GM23338 (cell line): ENCODE data around the gene NUDT5. TPM values are rescaled to one million over a fixed set of nuclear protein-coding genes. Genes with fewer than 3 reads are reported as not detected.

Experiments
- ATAC-seq: fragments of 200-7000 bp; cut with Tn5 transposase; 3 replicates; pipeline ENCODE4 v1.9.1; 2020
- DNase-seq: peaks from one replicate; pipeline ENCODE4 v3.0.0-alpha.2; 2015; ENCODE audit warnings: low spot score
- H2AFZ ChIP-seq: fragments of 200-600 bp; sonication (generic); 2 replicates; pipeline ENCODE4 v1.8.0; 2016; ENCODE audit warnings: antibody characterized with exemption, mild to moderate bottlenecking, moderate library complexity
- H3F3A ChIP-seq: fragments of 200-600 bp; sonication (generic); replicated peaks from 2 replicates; pipeline ENCODE4 v1.8.0; 2017; ENCODE audit warnings: antibody characterized with exemption, mixed run types, low read depth
- H3K27ac ChIP-seq: fragments of 200-600 bp; sonication (generic); 2 replicates; pipeline ENCODE4 v1.6.1; 2016; ENCODE audit warnings: low read depth
- H3K27me3 ChIP-seq: fragments of 200-600 bp; sonication (generic); 2 replicates; pipeline ENCODE4 v1.8.0; 2016; ENCODE audit warnings: mild to moderate bottlenecking, mixed run types, moderate library complexity; ENCODE audit not compliant: insufficient read depth
- H3K36me3 ChIP-seq: fragments of 200-600 bp; sonication (generic); 2 replicates; pipeline ENCODE4 v1.8.0; 2016; ENCODE audit warnings: mild to moderate bottlenecking; ENCODE audit not compliant: insufficient read depth
- H3K4me1 ChIP-seq: fragments of 200-600 bp; sonication (generic); 2 replicates; pipeline ENCODE4 v1.8.0; 2016; ENCODE audit warnings: mild to moderate bottlenecking, moderate library complexity; ENCODE audit not compliant: insufficient read depth
- H3K4me2 ChIP-seq: fragments of 200-600 bp; sonication (generic); 2 replicates; pipeline ENCODE4 v1.7.1; 2017; ENCODE audit warnings: mixed run types
- H3K4me3 ChIP-seq: fragments of 200-600 bp; sonication (generic); 2 replicates; pipeline ENCODE4 v1.6.1; 2016; ENCODE audit warnings: mixed run types
- H3K79me2 ChIP-seq: fragments of 200-600 bp; sonication (generic); replicated peaks from 2 replicates; pipeline ENCODE4 v1.8.0; 2017; ENCODE audit warnings: mild to moderate bottlenecking; ENCODE audit not compliant: insufficient read depth
- H3K9me2 ChIP-seq: fragments of 200-600 bp; sonication (generic); 2 replicates; pipeline ENCODE4 v1.8.0; 2017; ENCODE audit not compliant: insufficient read depth
- H4K20me1 ChIP-seq: fragments of 200-600 bp; sonication (generic); replicated peaks from 2 replicates; pipeline ENCODE4 v1.8.0; 2017; ENCODE audit warnings: mild to moderate bottlenecking; ENCODE audit not compliant: insufficient read depth
- H3K27ac Mint-ChIP-seq: 2 replicates; pipeline ENCODE4 v1.8.0; 2020; ENCODE audit warnings: inconsistent platforms, mild to moderate bottlenecking, moderate library complexity, mixed read lengths
- H3K27me3 Mint-ChIP-seq: 3 replicates; pipeline ENCODE4 v1.8.0; 2022; ENCODE audit warnings: low read depth, mild to moderate bottlenecking, moderate library complexity, mixed read lengths, inconsistent platforms; ENCODE audit not compliant: insufficient read depth, poor library complexity
- H3K36me3 Mint-ChIP-seq: 3 replicates; pipeline ENCODE4 v1.8.0; 2021; ENCODE audit warnings: low read depth, mild to moderate bottlenecking, inconsistent platforms, moderate library complexity, mixed read lengths
- H3K4me1 Mint-ChIP-seq: 3 replicates; pipeline ENCODE4 v1.8.0; 2020; ENCODE audit warnings: mild to moderate bottlenecking, inconsistent platforms, mixed read lengths
- H3K4me3 Mint-ChIP-seq: 3 replicates; pipeline ENCODE4 v1.8.0; 2021; ENCODE audit warnings: moderate library complexity, mild to moderate bottlenecking, inconsistent platforms, mixed read lengths
- H3K9me3 Mint-ChIP-seq: 3 replicates; pipeline ENCODE4 v1.8.0; 2020; ENCODE audit warnings: moderate library complexity, mild to moderate bottlenecking, inconsistent platforms, mixed read lengths
- CREB1 ChIP-seq: fragments of 250-450 bp; sonication (Bioruptor Pico); IDR thresholded peaks from 2 replicates; pipeline ENCODE4 v1.5.0; 2020; ENCODE audit warnings: low read depth, mild to moderate bottlenecking, moderate library complexity
- EZH2 ChIP-seq: fragments of 200-600 bp; sonication (generic); IDR thresholded peaks from one replicate; pipeline ENCODE4 v1.8.0; 2017; ENCODE audit warnings: antibody characterized with exemption, mild to moderate bottlenecking, low read depth; ENCODE audit not compliant: unreplicated experiment
- EZH2phosphoT487 ChIP-seq: fragments of 200-600 bp; sonication (generic); IDR thresholded peaks from one replicate; pipeline ENCODE4 v1.8.1; 2018; ENCODE audit warnings: antibody characterized with exemption; ENCODE audit not compliant: unreplicated experiment
- JUNB ChIP-seq: IDR thresholded peaks from one replicate; pipeline ENCODE4 v1.6.1; 2016; ENCODE audit warnings: antibody characterized with exemption; ENCODE audit not compliant: unreplicated experiment
- NANOG ChIP-seq: IDR thresholded peaks from 2 replicates; pipeline ENCODE4 v1.6.1; 2016; ENCODE audit warnings: antibody characterized with exemption, borderline replicate concordance
- POLR2AphosphoS5 ChIP-seq: IDR thresholded peaks from 2 replicates; pipeline ENCODE4 v1.6.1; 2016; ENCODE audit warnings: antibody characterized with exemption, low read depth
- ZNF114 ChIP-seq: fragments of 250-450 bp; sonication (Bioruptor Pico); IDR thresholded peaks from 2 replicates; pipeline ENCODE4 v1.5.0; 2020; ENCODE audit warnings: mild to moderate bottlenecking, moderate library complexity
- polyA plus RNA-seq: library from polyadenylated mRNA; unstranded; fragments of >200 nt; fragmentation: Nextera tagmentation; extraction: Ambion mirVana; gene quantifications from 2 replicates; pipeline ENCODE4 v1.2.1, GENCODE V29; 2016
- total RNA-seq: library from RNA; depleted of rRNA; stranded (reverse); fragments of >200 nt; shearing (Covaris generic); gene quantifications from 2 replicates; pipeline ENCODE4 v1.2.3, GENCODE V29; 2014
- TF ChIP-seq, protein P1 (sequence below): fragments of 250-450 bp; sonication (Bioruptor Pico); IDR thresholded peaks from 2 replicates; pipeline ENCODE4 v1.5.0; 2020; ENCODE audit warnings: mild to moderate bottlenecking, moderate library complexity
- TF ChIP-seq, protein P2 (sequence below), 2 experiments: fragments of 200-600 bp in 1 of 2; sonication (generic) in 1 of 2; conservative IDR thresholded peaks; 2 replicates each; pipeline versions ENCODE4 v1.5.1 to v1.6.1; 2016 to 2017; ENCODE audit warnings: antibody characterized with exemption in 2 of 2, low read depth in 2 of 2, mild to moderate bottlenecking in 2 of 2, moderate library complexity in 1 of 2
- TF ChIP-seq, protein P3 (sequence below): IDR thresholded peaks from 2 replicates; pipeline ENCODE4 v1.6.1; 2016; ENCODE audit warnings: antibody characterized with exemption

The NUDT5 gene
- total and polyA plus RNA-seq, 2 experiments from 2014 or later = 94.3 to 255 TPM

DNA sequence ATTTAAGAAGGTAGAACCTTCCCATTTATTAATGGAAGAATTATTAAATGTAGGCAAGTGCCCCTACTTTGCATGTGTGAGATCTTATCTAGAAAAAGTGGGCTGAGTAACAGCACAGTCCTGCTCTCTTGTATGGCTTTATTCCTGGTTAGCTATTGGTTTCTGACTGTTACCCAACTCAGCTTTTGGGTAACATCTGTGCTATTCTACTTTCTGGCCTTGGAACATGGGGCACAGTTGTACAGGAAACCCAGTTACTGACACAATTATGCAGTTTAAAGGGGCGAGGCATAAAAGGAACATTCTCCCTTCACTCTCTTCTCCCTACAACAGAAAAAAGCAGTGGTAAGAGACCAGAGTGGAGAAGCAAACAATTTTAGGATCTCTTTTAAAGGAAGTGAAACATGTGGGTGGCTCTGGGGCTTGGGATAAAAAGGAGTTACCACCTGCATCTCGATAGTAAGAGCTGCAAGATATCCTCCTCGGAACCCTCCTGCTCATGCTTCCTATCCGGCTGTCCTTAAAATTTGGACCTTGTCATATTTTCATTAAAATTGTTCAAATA lies 16.0 kb downstream of the NUDT5 start:
- Histone ChIP-seq H3F3A (no peaks in the 10 kb centered on the region), H4K20me1 (peaks cover 3% of the 10 kb centered on the region; the same call in 1 of the 2 replicates), H3K27me3 (no peaks in the 10 kb centered on the region), H3K9me2 (no peaks in the 10 kb centered on the region), H2AFZ (no peak overlapping the region), H3K4me3 (no peak overlapping the region), H3K27ac (peak overlapping the region; percentile 24), H3K79me2 (no peaks in the 10 kb centered on the region), H3K4me2 (0 out of 2 replicates have a peak overlapping the region, but pooled peaks have one; percentile 10), H3K36me3 (peaks cover 37% of the 10 kb centered on the region), H3K4me1 (peaks cover 17% of the 10 kb centered on the region)
- Mint-ChIP-seq H3K27me3 (peaks cover 2% of the 10 kb centered on the region), H3K36me3 (peaks cover 44% of the 10 kb centered on the region), H3K4me1 (peaks cover 21% of the 10 kb centered on the region), H3K27ac (peak overlapping the region; percentile 92), H3K9me3 (no peaks in the 10 kb centered on the region), H3K4me3 (no peak overlapping the region)
- ATAC-seq (no peak), DNase-seq (no peak)
- TF ChIP-seq ZNF114 (CRISPR knock-in tag) (no peak), EZH2phosphoT487 (no peak), JUNB (no peak), POLR2AphosphoS5 (no peak), CREB1 (CRISPR knock-in tag) (no peak), NANOG (no peak), EZH2 (no peak)
- TF ChIP-seq, protein P1, sequence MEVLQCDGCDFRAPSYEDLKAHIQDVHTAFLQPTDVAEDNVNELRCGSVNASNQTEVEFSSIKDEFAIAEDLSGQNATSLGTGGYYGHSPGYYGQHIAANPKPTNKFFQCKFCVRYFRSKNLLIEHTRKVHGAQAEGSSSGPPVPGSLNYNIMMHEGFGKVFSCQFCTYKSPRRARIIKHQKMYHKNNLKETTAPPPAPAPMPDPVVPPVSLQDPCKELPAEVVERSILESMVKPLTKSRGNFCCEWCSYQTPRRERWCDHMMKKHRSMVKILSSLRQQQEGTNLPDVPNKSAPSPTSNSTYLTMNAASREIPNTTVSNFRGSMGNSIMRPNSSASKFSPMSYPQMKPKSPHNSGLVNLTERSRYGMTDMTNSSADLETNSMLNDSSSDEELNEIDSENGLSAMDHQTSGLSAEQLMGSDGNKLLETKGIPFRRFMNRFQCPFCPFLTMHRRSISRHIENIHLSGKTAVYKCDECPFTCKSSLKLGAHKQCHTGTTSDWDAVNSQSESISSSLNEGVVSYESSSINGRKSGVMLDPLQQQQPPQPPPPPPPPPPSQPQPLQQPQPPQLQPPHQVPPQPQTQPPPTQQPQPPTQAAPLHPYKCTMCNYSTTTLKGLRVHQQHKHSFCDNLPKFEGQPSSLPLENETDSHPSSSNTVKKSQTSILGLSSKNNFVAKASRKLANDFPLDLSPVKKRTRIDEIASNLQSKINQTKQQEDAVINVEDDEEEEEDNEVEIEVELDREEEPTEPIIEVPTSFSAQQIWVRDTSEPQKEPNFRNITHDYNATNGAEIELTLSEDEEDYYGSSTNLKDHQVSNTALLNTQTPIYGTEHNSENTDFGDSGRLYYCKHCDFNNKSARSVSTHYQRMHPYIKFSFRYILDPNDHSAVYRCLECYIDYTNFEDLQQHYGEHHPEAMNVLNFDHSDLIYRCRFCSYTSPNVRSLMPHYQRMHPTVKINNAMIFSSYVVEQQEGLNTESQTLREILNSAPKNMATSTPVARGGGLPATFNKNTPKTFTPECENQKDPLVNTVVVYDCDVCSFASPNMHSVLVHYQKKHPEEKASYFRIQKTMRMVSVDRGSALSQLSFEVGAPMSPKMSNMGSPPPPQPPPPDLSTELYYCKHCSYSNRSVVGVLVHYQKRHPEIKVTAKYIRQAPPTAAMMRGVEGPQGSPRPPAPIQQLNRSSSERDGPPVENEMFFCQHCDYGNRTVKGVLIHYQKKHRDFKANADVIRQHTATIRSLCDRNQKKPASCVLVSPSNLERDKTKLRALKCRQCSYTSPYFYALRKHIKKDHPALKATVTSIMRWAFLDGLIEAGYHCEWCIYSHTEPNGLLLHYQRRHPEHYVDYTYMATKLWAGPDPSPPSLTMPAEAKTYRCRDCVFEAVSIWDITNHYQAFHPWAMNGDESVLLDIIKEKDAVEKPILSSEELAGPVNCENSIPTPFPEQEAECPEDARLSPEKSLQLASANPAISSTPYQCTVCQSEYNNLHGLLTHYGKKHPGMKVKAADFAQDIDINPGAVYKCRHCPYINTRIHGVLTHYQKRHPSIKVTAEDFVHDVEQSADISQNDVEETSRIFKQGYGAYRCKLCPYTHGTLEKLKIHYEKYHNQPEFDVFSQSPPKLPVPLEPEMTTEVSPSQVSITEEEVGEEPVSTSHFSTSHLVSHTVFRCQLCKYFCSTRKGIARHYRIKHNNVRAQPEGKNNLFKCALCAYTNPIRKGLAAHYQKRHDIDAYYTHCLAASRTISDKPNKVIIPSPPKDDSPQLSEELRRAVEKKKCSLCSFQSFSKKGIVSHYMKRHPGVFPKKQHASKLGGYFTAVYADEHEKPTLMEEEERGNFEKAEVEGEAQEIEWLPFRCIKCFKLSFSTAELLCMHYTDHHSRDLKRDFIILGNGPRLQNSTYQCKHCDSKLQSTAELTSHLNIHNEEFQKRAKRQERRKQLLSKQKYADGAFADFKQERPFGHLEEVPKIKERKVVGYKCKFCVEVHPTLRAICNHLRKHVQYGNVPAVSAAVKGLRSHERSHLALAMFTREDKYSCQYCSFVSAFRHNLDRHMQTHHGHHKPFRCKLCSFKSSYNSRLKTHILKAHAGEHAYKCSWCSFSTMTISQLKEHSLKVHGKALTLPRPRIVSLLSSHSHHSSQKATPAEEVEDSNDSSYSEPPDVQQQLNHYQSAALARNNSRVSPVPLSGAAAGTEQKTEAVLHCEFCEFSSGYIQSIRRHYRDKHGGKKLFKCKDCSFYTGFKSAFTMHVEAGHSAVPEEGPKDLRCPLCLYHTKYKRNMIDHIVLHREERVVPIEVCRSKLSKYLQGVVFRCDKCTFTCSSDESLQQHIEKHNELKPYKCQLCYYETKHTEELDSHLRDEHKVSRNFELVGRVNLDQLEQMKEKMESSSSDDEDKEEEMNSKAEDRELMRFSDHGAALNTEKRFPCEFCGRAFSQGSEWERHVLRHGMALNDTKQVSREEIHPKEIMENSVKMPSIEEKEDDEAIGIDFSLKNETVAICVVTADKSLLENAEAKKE = no peak
- TF ChIP-seq, protein P2, sequence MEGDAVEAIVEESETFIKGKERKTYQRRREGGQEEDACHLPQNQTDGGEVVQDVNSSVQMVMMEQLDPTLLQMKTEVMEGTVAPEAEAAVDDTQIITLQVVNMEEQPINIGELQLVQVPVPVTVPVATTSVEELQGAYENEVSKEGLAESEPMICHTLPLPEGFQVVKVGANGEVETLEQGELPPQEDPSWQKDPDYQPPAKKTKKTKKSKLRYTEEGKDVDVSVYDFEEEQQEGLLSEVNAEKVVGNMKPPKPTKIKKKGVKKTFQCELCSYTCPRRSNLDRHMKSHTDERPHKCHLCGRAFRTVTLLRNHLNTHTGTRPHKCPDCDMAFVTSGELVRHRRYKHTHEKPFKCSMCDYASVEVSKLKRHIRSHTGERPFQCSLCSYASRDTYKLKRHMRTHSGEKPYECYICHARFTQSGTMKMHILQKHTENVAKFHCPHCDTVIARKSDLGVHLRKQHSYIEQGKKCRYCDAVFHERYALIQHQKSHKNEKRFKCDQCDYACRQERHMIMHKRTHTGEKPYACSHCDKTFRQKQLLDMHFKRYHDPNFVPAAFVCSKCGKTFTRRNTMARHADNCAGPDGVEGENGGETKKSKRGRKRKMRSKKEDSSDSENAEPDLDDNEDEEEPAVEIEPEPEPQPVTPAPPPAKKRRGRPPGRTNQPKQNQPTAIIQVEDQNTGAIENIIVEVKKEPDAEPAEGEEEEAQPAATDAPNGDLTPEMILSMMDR (conservative IDR thresholded peaks at IDR 0.05; ENCODE audit: low read depth in 2 of 2) = no peak
- TF ChIP-seq, protein P3, sequence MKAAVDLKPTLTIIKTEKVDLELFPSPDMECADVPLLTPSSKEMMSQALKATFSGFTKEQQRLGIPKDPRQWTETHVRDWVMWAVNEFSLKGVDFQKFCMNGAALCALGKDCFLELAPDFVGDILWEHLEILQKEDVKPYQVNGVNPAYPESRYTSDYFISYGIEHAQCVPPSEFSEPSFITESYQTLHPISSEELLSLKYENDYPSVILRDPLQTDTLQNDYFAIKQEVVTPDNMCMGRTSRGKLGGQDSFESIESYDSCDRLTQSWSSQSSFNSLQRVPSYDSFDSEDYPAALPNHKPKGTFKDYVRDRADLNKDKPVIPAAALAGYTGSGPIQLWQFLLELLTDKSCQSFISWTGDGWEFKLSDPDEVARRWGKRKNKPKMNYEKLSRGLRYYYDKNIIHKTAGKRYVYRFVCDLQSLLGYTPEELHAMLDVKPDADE = no peak
